GM12878 (cell line): ENCODE data around the gene FUS. TPM values are rescaled to one million over a fixed set of nuclear protein-coding genes. Genes with fewer than 3 reads are reported as not detected.

Source experiments
- ATAC-seq: fragments of 200-7000 bp; cut with Tn5 transposase; 3 replicates; pipeline ENCODE4 v1.9.1; 2020; ENCODE audit warnings: mild to moderate bottlenecking, moderate library complexity
- BruUV-seq: library from RNA; stranded (reverse); fragments of 400-500 nt; replicated peaks from 2 replicates; lab custom pipeline; 2021; lab: Mats Ljungman, UMichigan
- CTCF ChIA-PET: fragments of 300-600 bp; sonication (Branson Sonifier 250); formaldehyde crosslinking; extraction: SDS; loops from one replicate; lab custom pipeline; 2021; ENCODE audit warnings: inconsistent platforms; lab: Yijun Ruan, JAX
- POLR2A ChIA-PET: fragments of 350-600 bp; formaldehyde crosslinking; extraction: SDS; loops from one replicate; lab custom pipeline; 2021; ENCODE audit warnings: inconsistent platforms; lab: Charles Lee
- RAD21 ChIA-PET: fragments of 300-600 bp; sonication (Branson Sonifier 250); formaldehyde crosslinking; loops from one replicate; lab custom pipeline; 2023; ENCODE audit warnings: antibody characterized with exemption; ENCODE audit not compliant: unreplicated experiment; lab: Charles Lee
- SMC1A ChIA-PET: fragments of 300-600 bp; sonication (Branson Sonifier 250); formaldehyde crosslinking; loops from one replicate; lab custom pipeline; 2023; ENCODE audit not compliant: unreplicated experiment, uncharacterized antibody; lab: Charles Lee
- DNase-seq: peaks from one replicate; pipeline ENCODE4 v3.0.0-alpha.2; 2011; ENCODE audit warnings: low read depth, low spot score
- FAIRE-seq: peaks from 3 replicates; lab custom pipeline; 2011; peaks lifted over from hg19 to GRCh38; lab: Jason Lieb, UNC
- H2AFZ ChIP-seq: 2 replicates; pipeline ENCODE4 v1.6.0; 2011; ENCODE audit warnings: low read depth, low read length, control low read depth; ENCODE audit not compliant: control insufficient read depth
- H3K27ac ChIP-seq: 2 replicates; pipeline ENCODE4 v1.5.1; 2011; ENCODE audit warnings: control low read depth; ENCODE audit not compliant: control insufficient read depth, insufficient read depth
- H3K27me3 ChIP-seq, 2 experiments: replicated peaks in 1 of 2; 2 replicates each; pipeline versions ENCODE4 v1.6.0 to v1.6.1; 2011; ENCODE audit warnings: low read length in 1 of 2; ENCODE audit not compliant: control insufficient read depth in 2 of 2, insufficient read depth in 2 of 2
- H3K36me3 ChIP-seq, 2 experiments: 2 replicates each; pipeline ENCODE4 v1.5.1; 2011; ENCODE audit warnings: low read length in 1 of 2; ENCODE audit not compliant: control insufficient read depth in 2 of 2, insufficient read depth in 2 of 2
- H3K4me1 ChIP-seq: 2 replicates; pipeline ENCODE4 v1.6.1; 2011; ENCODE audit warnings: mild to moderate bottlenecking, low read length, moderate library complexity, mixed read lengths; ENCODE audit not compliant: control insufficient read depth, insufficient read depth
- H3K4me2 ChIP-seq: 2 replicates; pipeline ENCODE4 v1.6.0; 2011; ENCODE audit warnings: control low read depth; ENCODE audit not compliant: control insufficient read depth, insufficient read depth
- H3K4me3 ChIP-seq: fragments of 200-600 bp; sonication (generic); 2 replicates; pipeline ENCODE4 v1.5.1; 2016
- H3K79me2 ChIP-seq: 2 replicates; pipeline ENCODE4 v1.6.0; 2011; ENCODE audit warnings: low read length; ENCODE audit not compliant: control insufficient read depth, insufficient read depth
- H3K9ac ChIP-seq: 2 replicates; pipeline ENCODE4 v1.8.0; 2011; ENCODE audit warnings: low read length, control low read depth, mixed read lengths; ENCODE audit not compliant: control insufficient read depth, insufficient read depth
- H3K9me3 ChIP-seq: replicated peaks from 3 replicates; pipeline ENCODE4 v1.5.1; 2011; ENCODE audit warnings: mild to moderate bottlenecking, low read length; ENCODE audit not compliant: control insufficient read depth, insufficient read depth
- H4K20me1 ChIP-seq: 2 replicates; pipeline ENCODE4 v1.6.0; 2011; ENCODE audit not compliant: control insufficient read depth, insufficient read depth
- PML ChIP-seq: IDR thresholded peaks from 2 replicates; pipeline ENCODE4 v1.6.1; 2012; ENCODE audit warnings: low read length, inconsistent platforms
- POLR2A ChIP-seq: IDR thresholded peaks from 2 replicates; pipeline ENCODE4 v1.6.1; 2011; ENCODE audit warnings: low read depth, mild to moderate bottlenecking, low read length
- POLR2AphosphoS2 ChIP-seq: IDR thresholded peaks from 2 replicates; pipeline ENCODE4 v1.6.1; 2011; ENCODE audit warnings: low read depth, mild to moderate bottlenecking, low read length, improper control_type of control experiment, moderate library complexity
- POLR2AphosphoS5 ChIP-seq: IDR thresholded peaks from 2 replicates; pipeline ENCODE4 v1.6.1; 2011; ENCODE audit warnings: mild to moderate bottlenecking, low read length, inconsistent platforms
- WGBS: methylation state at CpG from one replicate; pipeline ENCODE4 v1.1.6; 2016; ENCODE audit warnings: low lambda C conversion rate; ENCODE audit not compliant: insufficient replicate concordance, insufficient coverage; ENCODE audit errors: missing lambda C conversion rate; 5-methylcytosine and 5-hydroxymethylcytosine counted together
- in situ Hi-C: fragments of 300-500 bp; cut with MboI; formaldehyde crosslinking; loops from 9 replicates; pipeline ENCODE4 v1.14.3; 2018; ENCODE audit warnings: mixed read lengths
- intact Hi-C: fragments of 100-400 bp; cut with micrococcal nuclease; formaldehyde crosslinking; loops from one replicate; pipeline ENCODE4 v1.14.2; 2022; ENCODE audit not compliant: unreplicated experiment
- polyA plus RNA-seq, 11 experiments: library from polyadenylated mRNA; depleted of rRNA in 4 of 11; unstranded in 6 of 11; stranded (reverse) in 5 of 11; fragments of >200 nt; fragmentation: Nextera tagmentation in 4 of 11; fragmentation: Illumina TruSeq in 1 of 11; extraction: Ambion mirVana in 4 of 11; extraction: Trizol in 1 of 11; gene quantifications; 1 replicate in 1 of 11; 2 replicates in 10 of 11; pipeline versions ENCODE4 v1.2.1 to v1.2.3, GENCODE V29; 2011 to 2016; ENCODE audit warnings: inconsistent platforms in 2 of 11, missing spikeins in 2 of 11, low read depth in 1 of 11
- total RNA-seq, 4 experiments: library from RNA; depleted of rRNA in 3 of 4; stranded (reverse); fragments of >200 nt in 3 of 4; fragmentation: Illumina TruSeq in 1 of 4; extraction: Trizol in 1 of 4; gene quantifications; 2 replicates each; pipeline versions ENCODE4 v1.2.1 to v1.2.3, GENCODE V29; 2013 to 2021

The FUS gene
- total and polyA plus RNA-seq, 10 of the 15 experiments (the other 5 are each of a cell fraction or from before 2014, with no cell fraction given) = 46.8 to 521 (median 347) TPM

GRCh38 chr16:31187808-31188189, 7.9 kb downstream of the FUS start:
- Histone ChIP-seq H3K36me3 (peaks cover 42 to 75% of the 10 kb centered on the region in 2 experiments), H2AFZ (no peak overlapping the region), H3K27ac (no peak overlapping the region), H3K79me2 (peaks cover 59% of the 10 kb centered on the region), H3K4me2 (no peak overlapping the region), H3K9ac (no peak overlapping the region), H4K20me1 (peaks cover 11% of the 10 kb centered on the region), H3K27me3 (no peaks in the 10 kb centered on the region), H3K4me1 (peaks cover 4% of the 10 kb centered on the region), H3K4me3 (no peak overlapping the region), H3K9me3 (no peaks in the 10 kb centered on the region)
- BruUV-seq = no TSS peak
- SMC1A ChIA-PET = interaction anchor here (0.5 to 1.3 kb wide), 3 partner anchors 14 to 258 kb away, joined by 3 to 4 read pairs (median 3); no protein-coding TSS in a partner anchor
- FAIRE-seq = no peak
- TF ChIP-seq POLR2AphosphoS5 (peak; percentile 44; the same call in 1 of the 2 replicates), POLR2A (peak; percentile 22; the same call in 1 of the 2 replicates), PML (no peak), POLR2AphosphoS2 (0 out of 2 replicates have a peak, but pooled peaks have one; percentile 7)
- intact Hi-C loops (loop anchor here (10.0 kb wide), 1 partner anchor 687 kb away; the partner anchor contains the start of gene ZNF267), in situ Hi-C loops (no loop called here)
- CTCF ChIA-PET = interaction anchor here (0.7 to 0.9 kb wide), 3 partner anchors 9 to 13 kb away, joined by 3 to 5 read pairs (median 3); no protein-coding TSS in a partner anchor
- RAD21 ChIA-PET = no interaction called here
- POLR2A ChIA-PET = no interaction called here
- DNase-seq = no peak
- peak; percentile 7; the same call in 2 of the 3 replicates for ATAC-seq
- WGBS = 95% methylated on average over 8 of the region's 8 CpGs
